Brain microvascular endothelial cell (primary cell): ENCODE results near the gene CCDC187.

ENCODE experiments used
- DNase-seq: peaks from one replicate; pipeline ENCODE4 v3.0.0-alpha.2; 2020
- H3K27ac ChIP-seq: fragments of 250-450 bp; sonication (Bioruptor Pico); 2 replicates; pipeline ENCODE4 v1.5.1; 2020; ENCODE audit warnings: mild to moderate bottlenecking, moderate library complexity
- H3K27me3 ChIP-seq: fragments of 250-450 bp; sonication (Bioruptor Pico); replicated peaks from 2 replicates; pipeline ENCODE4 v1.5.1; 2020; ENCODE audit warnings: mild to moderate bottlenecking
- H3K36me3 ChIP-seq: fragments of 250-450 bp; sonication (Bioruptor Pico); replicated peaks from 2 replicates; pipeline ENCODE4 v1.5.1; 2020; ENCODE audit warnings: mild to moderate bottlenecking
- H3K4me3 ChIP-seq: 2 replicates; pipeline ENCODE4 v1.5.1; 2011; ENCODE audit warnings: low read depth, mild to moderate bottlenecking, control low read depth, low read length, moderate library complexity
- in situ Hi-C: cut with HindIII; loops from 2 replicates; pipeline ENCODE4 v1.10.0; 2017; ENCODE audit warnings: low sequenced_read_pairs, low pct_ligation_motif_present
- TF ChIP-seq, protein P1 (sequence below): IDR thresholded peaks from 2 replicates; pipeline ENCODE4 v1.5.1; 2011; ENCODE audit warnings: low read depth, mild to moderate bottlenecking, moderate library complexity, low read length, control low read depth, inconsistent platforms; ENCODE audit errors: missing control alignments

CCDC187 gene

DNA sequence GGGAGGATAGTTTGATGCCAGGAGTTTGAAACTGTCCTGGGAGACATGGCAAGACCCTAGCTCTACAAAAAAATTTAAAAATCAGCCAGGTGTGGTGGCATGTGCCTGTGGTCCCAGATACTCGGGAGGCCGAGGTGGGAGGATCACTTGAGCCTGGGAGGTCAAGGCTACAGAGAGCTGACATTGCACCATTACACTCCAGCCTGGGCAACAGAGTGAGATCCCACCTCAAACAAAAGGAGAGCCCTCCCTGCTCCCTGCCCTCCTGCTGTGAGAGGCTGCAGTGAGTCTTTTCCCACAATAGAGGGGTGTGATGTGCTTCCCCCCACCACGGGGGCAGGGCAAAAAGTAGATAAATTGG lies 10.1 kb upstream of the CCDC187 start:
- TF ChIP-seq, protein P1, sequence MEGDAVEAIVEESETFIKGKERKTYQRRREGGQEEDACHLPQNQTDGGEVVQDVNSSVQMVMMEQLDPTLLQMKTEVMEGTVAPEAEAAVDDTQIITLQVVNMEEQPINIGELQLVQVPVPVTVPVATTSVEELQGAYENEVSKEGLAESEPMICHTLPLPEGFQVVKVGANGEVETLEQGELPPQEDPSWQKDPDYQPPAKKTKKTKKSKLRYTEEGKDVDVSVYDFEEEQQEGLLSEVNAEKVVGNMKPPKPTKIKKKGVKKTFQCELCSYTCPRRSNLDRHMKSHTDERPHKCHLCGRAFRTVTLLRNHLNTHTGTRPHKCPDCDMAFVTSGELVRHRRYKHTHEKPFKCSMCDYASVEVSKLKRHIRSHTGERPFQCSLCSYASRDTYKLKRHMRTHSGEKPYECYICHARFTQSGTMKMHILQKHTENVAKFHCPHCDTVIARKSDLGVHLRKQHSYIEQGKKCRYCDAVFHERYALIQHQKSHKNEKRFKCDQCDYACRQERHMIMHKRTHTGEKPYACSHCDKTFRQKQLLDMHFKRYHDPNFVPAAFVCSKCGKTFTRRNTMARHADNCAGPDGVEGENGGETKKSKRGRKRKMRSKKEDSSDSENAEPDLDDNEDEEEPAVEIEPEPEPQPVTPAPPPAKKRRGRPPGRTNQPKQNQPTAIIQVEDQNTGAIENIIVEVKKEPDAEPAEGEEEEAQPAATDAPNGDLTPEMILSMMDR = no peak
- Histone ChIP-seq H3K36me3 (no peaks in the 10 kb centered on the region), H3K4me3 (no peak overlapping the region), H3K27me3 (no peaks in the 10 kb centered on the region), H3K27ac (no peak overlapping the region)
- in situ Hi-C loops = no loop called here
- DNase-seq = no peak

DNA sequence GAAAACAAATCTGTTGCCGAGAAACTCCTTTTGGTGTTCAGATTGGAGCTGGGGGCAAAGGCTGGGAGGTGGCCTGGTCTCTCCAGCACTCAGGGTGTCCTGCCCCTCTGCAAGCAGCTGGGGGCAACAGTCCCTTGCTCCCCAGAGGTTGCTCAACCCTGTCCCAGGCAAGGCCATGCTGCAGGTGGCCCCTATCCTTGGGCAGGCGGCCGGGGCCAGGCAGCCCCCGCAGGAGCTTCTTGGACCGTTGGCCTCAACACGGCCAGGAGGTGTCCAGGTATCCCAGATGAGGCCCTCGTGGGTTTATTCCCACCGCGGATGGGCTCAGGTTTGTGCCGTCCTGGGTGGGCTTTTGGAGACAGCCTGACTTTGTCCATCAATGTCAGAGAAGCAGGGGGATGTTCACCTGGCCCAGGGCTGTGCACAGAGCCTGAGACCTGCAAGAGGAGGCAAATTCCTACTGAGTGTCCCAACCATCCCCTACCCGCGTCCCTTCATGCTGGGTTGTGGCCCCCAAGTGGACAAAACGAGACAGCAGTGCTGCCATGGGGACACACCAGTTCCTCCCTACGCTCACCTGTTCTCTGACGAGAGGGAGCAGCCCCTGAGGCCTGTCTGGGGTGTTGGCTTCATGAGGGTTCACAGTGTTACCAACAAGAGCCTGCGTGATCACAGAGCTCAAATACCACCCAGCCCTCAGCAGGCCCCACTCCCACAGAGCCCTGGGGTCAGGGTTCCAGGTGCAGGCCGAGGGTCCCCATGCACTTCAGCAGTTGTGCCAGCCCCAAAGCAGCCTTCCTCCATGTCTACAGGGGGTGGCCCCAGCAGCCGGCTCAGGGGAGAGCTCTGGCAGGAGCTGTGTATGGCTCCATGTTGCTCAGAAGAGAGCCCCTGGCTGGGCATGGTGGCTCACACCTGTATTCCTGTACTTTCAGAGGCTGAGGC lies 9.5 kb upstream of the CCDC187 start:
- in situ Hi-C loops = no loop called here
- no peak for DNase-seq
- Histone ChIP-seq H3K27ac (no peak overlapping the region), H3K36me3 (no peaks in the 10 kb centered on the region), H3K27me3 (no peaks in the 10 kb centered on the region), H3K4me3 (no peak overlapping the region)
- TF ChIP-seq, protein P1 = no peak

DNA sequence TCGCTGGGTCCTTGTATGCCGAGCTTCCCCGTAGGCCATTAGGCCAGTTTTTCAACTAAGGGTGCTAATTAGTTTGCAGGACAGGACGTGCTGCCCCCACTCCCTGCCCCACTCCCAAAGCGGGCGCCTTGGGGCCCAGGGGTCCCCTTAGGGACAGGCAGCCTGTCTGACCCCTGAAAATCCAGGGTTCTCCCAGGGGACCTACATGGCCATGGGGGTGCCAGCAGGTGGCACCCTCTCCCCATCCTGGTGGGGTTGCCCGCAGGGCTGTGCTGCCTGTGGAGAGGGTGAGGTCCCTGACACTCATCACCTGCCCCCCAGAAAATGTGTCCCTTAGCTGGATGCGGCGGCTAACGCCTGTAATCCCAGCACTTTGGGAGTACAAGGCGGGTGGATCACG lies 8.5 kb upstream of the CCDC187 start:
- no peaks in the 10 kb centered on the region for H3K36me3 ChIP-seq
- DNase-seq = no peak

DNA sequence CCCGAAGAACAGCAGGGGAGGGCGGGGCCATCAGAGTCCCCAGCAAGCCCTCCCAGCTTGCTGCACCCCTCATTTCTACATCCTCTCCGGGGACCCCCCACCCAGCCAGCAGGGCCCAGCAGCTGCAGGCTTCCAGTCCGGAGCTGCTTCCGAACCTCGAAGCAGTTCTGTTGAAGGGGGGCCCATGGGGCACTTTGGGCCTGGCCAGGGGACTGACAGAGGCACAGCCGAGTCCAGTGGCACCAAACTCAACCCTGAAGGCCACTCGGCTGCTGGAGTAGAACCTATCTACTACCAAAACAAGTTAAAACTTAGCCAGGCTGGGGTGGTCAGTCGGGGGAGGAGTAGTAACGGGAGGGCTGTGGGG lies 8.1 kb upstream of the CCDC187 start:
- Histone ChIP-seq H3K36me3 (no peaks in the 10 kb centered on the region), H3K27me3 (no peaks in the 10 kb centered on the region), H3K4me3 (no peak overlapping the region), H3K27ac (no peak overlapping the region)
- TF ChIP-seq, protein P1 = no peak
- no peak for DNase-seq
- in situ Hi-C loops = no loop called here

More for the DNA sequence above, 8.5 kb upstream of the CCDC187 start:
- TF ChIP-seq, protein P1 = peak; percentile 81
- no peaks in the 10 kb centered on the region for H3K27me3 ChIP-seq
- H3K27ac ChIP-seq = no peak overlapping the region
- in situ Hi-C loops = no loop called here
- H3K4me3 ChIP-seq = no peak overlapping the region

DNA sequence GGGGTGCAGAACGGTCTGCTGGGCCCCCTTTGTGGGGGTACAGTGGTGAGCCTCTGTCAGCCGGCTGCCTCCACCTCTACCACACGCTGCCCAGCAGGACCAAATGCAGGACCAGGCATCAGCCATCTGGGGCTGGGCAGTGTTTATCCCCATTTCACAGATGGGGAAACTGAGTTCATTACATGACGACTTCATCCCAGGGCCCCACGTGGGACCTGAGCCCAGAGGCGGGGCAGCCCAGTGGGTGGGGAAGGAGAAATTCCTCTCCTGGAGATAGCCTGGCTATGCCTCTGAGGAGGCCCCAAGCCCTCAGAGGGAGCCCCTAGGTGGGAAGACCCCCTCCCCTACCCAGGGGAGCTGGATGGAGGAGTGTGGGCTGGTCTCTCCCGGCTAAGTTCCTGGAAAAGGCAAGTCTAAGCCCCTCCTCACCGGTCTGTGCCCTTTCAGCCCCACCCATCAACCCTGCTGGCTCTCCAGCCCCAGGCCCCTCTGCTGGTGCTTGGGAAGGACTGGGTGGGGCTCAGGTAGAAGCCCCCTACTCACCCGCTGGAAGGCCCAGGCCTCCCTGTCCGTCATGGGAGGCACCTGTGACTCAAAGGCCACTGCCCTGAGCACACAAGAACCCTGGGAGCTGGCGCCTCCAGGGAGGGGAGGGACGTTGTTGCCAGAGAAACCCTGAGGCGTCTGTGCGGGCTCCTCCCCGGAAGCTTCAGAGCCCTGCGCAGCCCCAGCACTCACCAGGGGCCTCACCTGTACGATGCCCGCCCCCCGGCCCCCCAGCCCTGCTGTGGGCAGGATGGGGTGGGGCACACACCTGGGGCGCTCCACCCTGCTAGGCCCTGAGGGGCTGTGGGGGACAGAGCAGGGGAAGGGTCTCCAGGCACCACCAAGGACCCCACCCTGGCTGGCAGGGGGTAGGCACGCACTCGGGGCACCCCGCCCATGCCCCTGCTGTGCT lies 7.4 kb upstream of the CCDC187 start:
- no peak overlapping the region for H3K4me3 ChIP-seq
- in situ Hi-C loops = no loop called here
- TF ChIP-seq, protein P1 = no peak
- H3K27me3 ChIP-seq = no peaks in the 10 kb centered on the region
- no peaks in the 10 kb centered on the region for H3K36me3 ChIP-seq
- DNase-seq = no peak
- no peak overlapping the region for H3K27ac ChIP-seq
